HepG2 (cell line): ENCODE results near the gene BAG3. TPM values are rescaled to one million over a fixed set of nuclear protein-coding genes. Genes with fewer than 3 reads are reported as not detected.

Source experiments
- FOSL2 ChIP-seq: sonication (generic); formaldehyde crosslinking; IDR thresholded peaks from 2 replicates; pipeline ENCODE4 v1.4.0; 2020; ENCODE audit warnings: missing genetic modification reagents
- FOXO1 ChIP-seq: sonication (generic); formaldehyde crosslinking; IDR thresholded peaks from 2 replicates; pipeline ENCODE4 v1.4.0; 2020; ENCODE audit warnings: missing genetic modification reagents
- HES4 ChIP-seq: sonication (generic); formaldehyde crosslinking; IDR thresholded peaks from 2 replicates; pipeline ENCODE4 v1.9.0; 2021; ENCODE audit warnings: mild to moderate bottlenecking, missing genetic modification reagents, borderline replicate concordance
- JUNB ChIP-seq: sonication (generic); formaldehyde crosslinking; IDR thresholded peaks from 2 replicates; pipeline ENCODE4 v1.8.0; 2022; ENCODE audit warnings: missing genetic modification reagents, mild to moderate bottlenecking, borderline replicate concordance
- MAFK ChIP-seq, 2 experiments: IDR thresholded peaks in 1 of 2; conservative IDR thresholded peaks in 1 of 2; 2 replicates each; pipeline ENCODE4 v1.6.1; 2011; ENCODE audit warnings: improper control_type of control experiment in 2 of 2, low read length in 2 of 2
- NCOR1 ChIP-seq: fragments of 200-600 bp; sonication (generic); IDR thresholded peaks from 2 replicates; pipeline ENCODE4 v1.7.0; 2017; ENCODE audit warnings: antibody characterized with exemption, low read length, borderline replicate concordance
- RFXAP ChIP-seq: sonication (generic); formaldehyde crosslinking; IDR thresholded peaks from 2 replicates; pipeline ENCODE4 v1.4.0; 2020; ENCODE audit warnings: missing genetic modification reagents, borderline replicate concordance
- SALL2 ChIP-seq: sonication (generic); formaldehyde crosslinking; IDR thresholded peaks from 2 replicates; pipeline ENCODE4 v1.8.1; 2023; ENCODE audit warnings: mild to moderate bottlenecking, missing genetic modification reagents, inconsistent platforms
- SATB2 ChIP-seq: sonication (generic); formaldehyde crosslinking; IDR thresholded peaks from 2 replicates; pipeline ENCODE4 v1.5.0; 2020; ENCODE audit warnings: missing genetic modification reagents
- SIN3A ChIP-seq: IDR thresholded peaks from 2 replicates; pipeline ENCODE4 v1.6.1; 2011; ENCODE audit warnings: low read depth, mild to moderate bottlenecking, control low read depth, low read length, borderline replicate concordance
- SIX1 ChIP-seq: sonication (generic); formaldehyde crosslinking; IDR thresholded peaks from 2 replicates; pipeline ENCODE4 v1.4.0; 2020; ENCODE audit warnings: missing genetic modification reagents, borderline replicate concordance
- SP5 ChIP-seq: IDR thresholded peaks from 2 replicates; pipeline ENCODE4 v1.6.1; 2016; ENCODE audit warnings: low read depth, borderline replicate concordance
- ZBTB1 ChIP-seq: sonication (generic); formaldehyde crosslinking; IDR thresholded peaks from 2 replicates; pipeline ENCODE4 v1.4.0; 2020; ENCODE audit warnings: missing genetic modification reagents, borderline replicate concordance
- ZBTB20 ChIP-seq: sonication (generic); formaldehyde crosslinking; IDR thresholded peaks from 2 replicates; pipeline ENCODE4 v1.8.1; 2023; ENCODE audit warnings: missing genetic modification reagents, low read depth, mild to moderate bottlenecking, borderline replicate concordance
- ZFP37 ChIP-seq: sonication (generic); formaldehyde crosslinking; IDR thresholded peaks from 2 replicates; pipeline ENCODE4 v1.4.0; 2020; ENCODE audit warnings: missing genetic modification reagents, borderline replicate concordance
- ZFP62 ChIP-seq: sonication (generic); formaldehyde crosslinking; IDR thresholded peaks from 2 replicates; pipeline ENCODE4 v1.4.0; 2020; ENCODE audit warnings: missing genetic modification reagents
- ZMYM2 ChIP-seq: sonication (generic); formaldehyde crosslinking; IDR thresholded peaks from 2 replicates; pipeline ENCODE4 v1.8.0; 2022; ENCODE audit warnings: mild to moderate bottlenecking, missing genetic modification reagents
- ZNF224 ChIP-seq: sonication (generic); formaldehyde crosslinking; IDR thresholded peaks from 2 replicates; pipeline ENCODE4 v1.5.0; 2020; ENCODE audit warnings: mild to moderate bottlenecking, missing genetic modification reagents
- ZNF232 ChIP-seq: sonication (generic); formaldehyde crosslinking; IDR thresholded peaks from 2 replicates; pipeline ENCODE4 v1.4.0; 2020; ENCODE audit warnings: missing genetic modification reagents, borderline replicate concordance
- ZNF367 ChIP-seq: sonication (generic); formaldehyde crosslinking; IDR thresholded peaks from 2 replicates; pipeline ENCODE4 v1.4.0; 2020; ENCODE audit warnings: missing genetic modification reagents, borderline replicate concordance
- ZNF772 ChIP-seq: sonication (generic); formaldehyde crosslinking; IDR thresholded peaks from 2 replicates; pipeline ENCODE4 v1.5.0; 2020; ENCODE audit warnings: mild to moderate bottlenecking, missing genetic modification reagents
- polyA plus RNA-seq, 8 experiments: library from polyadenylated mRNA; depleted of rRNA in 3 of 8; stranded (reverse) in 7 of 8; unstranded in 1 of 8; fragments of >200 nt; fragmentation: Illumina TruSeq in 4 of 8; extraction: Trizol in 4 of 8; gene quantifications; 2 replicates each; pipeline versions ENCODE4 v1.2.1 to v1.2.3, GENCODE V29; 2011 to 2016; ENCODE audit warnings: low read depth in 4 of 8, missing spikeins in 1 of 8, mixed read lengths in 1 of 8; ENCODE audit not compliant: insufficient read depth in 1 of 8
- total RNA-seq, 5 experiments: library from RNA; depleted of rRNA; stranded (reverse); fragments of >200 nt; fragmentation: Illumina TruSeq; extraction: Trizol; gene quantifications; 2 replicates each; pipeline ENCODE4 v1.2.3, GENCODE V29; 2016; ENCODE audit warnings: low read depth in 1 of 5
- TF ChIP-seq, protein P1 (sequence below): sonication (generic); formaldehyde crosslinking; IDR thresholded peaks from 2 replicates; pipeline ENCODE4 v1.4.0; 2020; ENCODE audit warnings: missing genetic modification reagents, mild to moderate bottlenecking, borderline replicate concordance
- TF ChIP-seq, protein P2 (sequence below): sonication (generic); formaldehyde crosslinking; IDR thresholded peaks from 2 replicates; pipeline ENCODE4 v1.8.1; 2023; ENCODE audit warnings: mild to moderate bottlenecking, moderate library complexity, missing genetic modification reagents
- TF ChIP-seq, protein P3 (sequence below): sonication (generic); formaldehyde crosslinking; IDR thresholded peaks from 2 replicates; pipeline ENCODE4 v1.8.0; 2022; ENCODE audit warnings: missing genetic modification reagents, mild to moderate bottlenecking, inconsistent platforms, borderline replicate concordance

BAG3 gene
- total and polyA plus RNA-seq, 2 of the 13 experiments (the other 11 are each of a cell fraction or from before 2014, with no cell fraction given), result 2.9 to 6.7 TPM

- TF ChIP-seq, protein P1, sequence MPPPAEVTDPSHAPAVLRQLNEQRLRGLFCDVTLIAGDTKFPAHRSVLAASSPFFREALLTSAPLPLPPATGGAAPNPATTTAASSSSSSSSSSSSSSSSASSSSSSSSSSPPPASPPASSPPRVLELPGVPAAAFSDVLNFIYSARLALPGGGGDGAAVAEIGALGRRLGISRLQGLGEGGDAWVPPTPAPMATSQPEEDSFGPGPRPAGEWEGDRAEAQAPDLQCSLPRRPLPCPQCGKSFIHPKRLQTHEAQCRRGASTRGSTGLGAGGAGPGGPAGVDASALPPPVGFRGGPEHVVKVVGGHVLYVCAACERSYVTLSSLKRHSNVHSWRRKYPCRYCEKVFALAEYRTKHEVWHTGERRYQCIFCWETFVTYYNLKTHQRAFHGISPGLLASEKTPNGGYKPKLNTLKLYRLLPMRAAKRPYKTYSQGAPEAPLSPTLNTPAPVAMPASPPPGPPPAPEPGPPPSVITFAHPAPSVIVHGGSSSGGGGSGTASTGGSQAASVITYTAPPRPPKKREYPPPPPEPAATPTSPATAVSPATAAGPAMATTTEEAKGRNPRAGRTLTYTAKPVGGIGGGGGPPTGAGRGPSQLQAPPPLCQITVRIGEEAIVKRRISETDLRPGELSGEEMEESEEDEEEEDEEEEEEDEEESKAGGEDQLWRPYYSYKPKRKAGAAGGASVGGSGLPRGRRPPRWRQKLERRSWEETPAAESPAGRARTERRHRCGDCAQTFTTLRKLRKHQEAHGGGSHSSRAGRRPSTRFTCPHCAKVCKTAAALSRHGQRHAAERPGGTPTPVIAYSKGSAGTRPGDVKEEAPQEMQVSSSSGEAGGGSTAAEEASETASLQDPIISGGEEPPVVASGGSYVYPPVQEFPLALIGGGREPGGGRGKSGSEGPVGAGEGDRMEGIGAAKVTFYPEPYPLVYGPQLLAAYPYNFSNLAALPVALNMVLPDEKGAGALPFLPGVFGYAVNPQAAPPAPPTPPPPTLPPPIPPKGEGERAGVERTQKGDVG (CRISPR knock-in tag), result no peak
- TF ChIP-seq ZNF367 (peak; percentile 30; the same call in 1 of the 2 replicates), ZNF232 (no peak), NCOR1 (no peak), HES4 (CRISPR knock-in tag) (0 out of 2 replicates have a peak, but pooled peaks have one; percentile 17), RFXAP (peak; percentile 40; the same call in 1 of the 2 replicates), SP5 (peak; percentile 32; the same call in 1 of the 2 replicates), ZBTB20 (CRISPR knock-in tag) (peak; percentile 40; the same call in 1 of the 2 replicates), SIN3A (peak; percentile 86; the same call in 1 of the 2 replicates), SALL2 (0 out of 2 replicates have a peak, but pooled peaks have one; percentile 55), ZMYM2 (CRISPR knock-in tag) (no peak), SIX1 (CRISPR knock-in tag) (peak; percentile 55; the same call in 1 of the 2 replicates), ZFP62 (no peak), SATB2 (0 out of 2 replicates have a peak, but pooled peaks have one; percentile 22), FOXO1 (CRISPR knock-in tag) (peak; percentile 53; the same call in 1 of the 2 replicates), ZNF772 (0 out of 2 replicates have a peak, but pooled peaks have one; percentile 23), ZFP37 (CRISPR knock-in tag) (peak; percentile 53; the same call in 1 of the 2 replicates), FOSL2 (peak; percentile 66), ZBTB1 (CRISPR knock-in tag) (no peak), MAFK (conservative IDR thresholded peaks at IDR 0.05 in 1 of 2, IDR thresholded peaks at IDR 0.05 in 1 of 2; ENCODE audit: low read length in 2 of 2) (no peak), JUNB (CRISPR knock-in tag) (no peak), ZNF224 (0 out of 2 replicates have a peak, but pooled peaks have one; percentile 31)
- TF ChIP-seq, protein P2, sequence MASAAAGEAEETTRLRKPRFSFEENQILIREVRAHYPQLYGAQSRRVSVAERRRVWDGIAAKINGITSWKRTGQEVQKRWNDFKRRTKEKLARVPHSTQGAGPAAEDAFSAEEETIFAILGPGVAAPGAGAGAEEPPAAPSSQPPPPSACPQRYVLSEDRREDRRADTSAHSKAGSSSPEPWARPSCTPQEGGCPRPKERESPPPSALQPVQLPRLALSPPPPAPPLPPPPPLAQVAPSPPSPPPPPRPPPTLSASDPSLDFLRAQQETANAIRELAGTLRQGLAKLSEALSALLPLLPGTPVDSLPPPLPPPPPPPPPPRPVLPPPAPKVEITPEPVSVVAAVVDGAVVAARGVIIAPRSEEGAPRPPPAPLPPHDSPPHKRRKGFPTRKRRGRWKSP (CRISPR knock-in tag), result no peak; the same call in 1 of the 2 replicates
- TF ChIP-seq, protein P3, sequence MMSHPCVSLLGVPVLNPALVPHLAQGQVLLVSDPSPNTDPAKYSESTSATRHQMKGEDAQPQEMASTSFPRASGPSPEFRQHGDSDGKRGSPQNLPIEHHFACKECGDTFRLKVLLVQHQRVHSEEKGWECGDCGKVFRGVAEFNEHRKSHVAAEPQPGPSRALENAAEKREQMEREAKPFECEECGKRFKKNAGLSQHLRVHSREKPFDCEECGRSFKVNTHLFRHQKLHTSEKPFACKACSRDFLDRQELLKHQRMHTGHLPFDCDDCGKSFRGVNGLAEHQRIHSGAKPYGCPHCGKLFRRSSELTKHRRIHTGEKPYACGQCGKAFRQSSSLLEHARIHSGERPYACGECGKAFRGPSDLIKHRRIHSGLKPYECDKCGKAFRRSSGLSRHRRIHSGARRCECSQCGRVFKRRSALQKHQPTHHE (CRISPR knock-in tag), result peak; percentile 53; the same call in 1 of the 2 replicates
These were observed at the start of gene BAG3 (continued) for GRCh38 chr10:119650692-119651513.
